SK-N-MC (cell line): ENCODE data around the gene SDK2.

Source experiments
- DNase-seq: peaks from one replicate; pipeline ENCODE4 v3.0.0-alpha.2; 2011; ENCODE audit warnings: low read depth, low spot score
- H3K27ac ChIP-seq: fragments of 200-600 bp; sonication (generic); 2 replicates; pipeline ENCODE4 v1.5.1; 2016; ENCODE audit warnings: mixed run types
- H3K36me3 ChIP-seq: fragments of 200-600 bp; sonication (generic); 2 replicates; pipeline ENCODE4 v1.6.1; 2017; ENCODE audit warnings: antibody characterized with exemption, low read length, mixed read lengths; ENCODE audit not compliant: insufficient read depth
- H3K4me3 ChIP-seq: fragments of 200-600 bp; sonication (generic); 2 replicates; pipeline ENCODE4 v1.5.1; 2016
- H3K9ac ChIP-seq: fragments of 200-600 bp; sonication (generic); 2 replicates; pipeline ENCODE4 v1.8.0; 2017; ENCODE audit warnings: mixed run types, mixed read lengths; ENCODE audit not compliant: insufficient read length
- H3K9me3 ChIP-seq: fragments of 200-600 bp; sonication (generic); 2 replicates; pipeline ENCODE4 v1.6.1; 2017; ENCODE audit warnings: low read depth, mild to moderate bottlenecking, antibody characterized with exemption, low read length, moderate library complexity, mixed read lengths
- EZH2 ChIP-seq: fragments of 200-600 bp; sonication (generic); IDR thresholded peaks from one replicate; pipeline ENCODE4 v1.6.1; 2017; ENCODE audit warnings: antibody characterized with exemption
- FOXP2 ChIP-seq: optimal IDR thresholded peaks from 2 replicates; pipeline ENCODE3; 2011; ENCODE audit warnings: mild to moderate bottlenecking, moderate library complexity; ENCODE audit not compliant: insufficient read depth; ENCODE audit errors: extremely low read length, control extremely low read depth
- POLR2AphosphoS5 ChIP-seq: IDR thresholded peaks from 2 replicates; pipeline ENCODE4 v1.6.1; 2012; ENCODE audit warnings: mild to moderate bottlenecking, low read depth, low read length, borderline replicate concordance

The SDK2 gene

DNA sequence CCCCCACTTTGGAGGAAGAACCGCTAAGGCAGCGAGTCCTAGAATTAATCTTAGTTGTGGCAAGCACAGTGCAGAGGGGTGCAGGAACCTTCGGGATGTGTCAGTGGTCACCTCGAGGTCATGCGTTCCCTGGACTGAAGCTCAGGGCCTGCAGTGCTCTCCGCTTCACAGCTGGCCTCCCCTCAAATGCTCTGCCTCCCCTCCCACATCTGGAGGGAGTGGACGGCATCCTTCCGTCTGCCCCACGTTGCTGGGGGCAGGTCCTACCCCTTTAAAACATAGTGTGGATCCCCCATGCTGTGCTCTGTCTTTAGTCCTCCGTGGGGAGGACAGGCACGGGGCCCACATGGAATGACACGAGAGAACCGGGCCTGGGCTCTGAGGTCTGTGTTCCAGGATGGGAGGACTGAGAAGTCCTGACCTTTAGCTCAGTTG, 232.9 kb downstream of the SDK2 start:
- TF ChIP-seq FOXP2 (no peak), EZH2 (no peak), POLR2AphosphoS5 (no peak)
- Histone ChIP-seq H3K9ac (no peak overlapping the region), H3K36me3 (no peaks in the 10 kb centered on the region), H3K9me3 (no peaks in the 10 kb centered on the region), H3K4me3 (no peak overlapping the region), H3K27ac (no peak overlapping the region)
- DNase-seq, result no peak

DNA sequence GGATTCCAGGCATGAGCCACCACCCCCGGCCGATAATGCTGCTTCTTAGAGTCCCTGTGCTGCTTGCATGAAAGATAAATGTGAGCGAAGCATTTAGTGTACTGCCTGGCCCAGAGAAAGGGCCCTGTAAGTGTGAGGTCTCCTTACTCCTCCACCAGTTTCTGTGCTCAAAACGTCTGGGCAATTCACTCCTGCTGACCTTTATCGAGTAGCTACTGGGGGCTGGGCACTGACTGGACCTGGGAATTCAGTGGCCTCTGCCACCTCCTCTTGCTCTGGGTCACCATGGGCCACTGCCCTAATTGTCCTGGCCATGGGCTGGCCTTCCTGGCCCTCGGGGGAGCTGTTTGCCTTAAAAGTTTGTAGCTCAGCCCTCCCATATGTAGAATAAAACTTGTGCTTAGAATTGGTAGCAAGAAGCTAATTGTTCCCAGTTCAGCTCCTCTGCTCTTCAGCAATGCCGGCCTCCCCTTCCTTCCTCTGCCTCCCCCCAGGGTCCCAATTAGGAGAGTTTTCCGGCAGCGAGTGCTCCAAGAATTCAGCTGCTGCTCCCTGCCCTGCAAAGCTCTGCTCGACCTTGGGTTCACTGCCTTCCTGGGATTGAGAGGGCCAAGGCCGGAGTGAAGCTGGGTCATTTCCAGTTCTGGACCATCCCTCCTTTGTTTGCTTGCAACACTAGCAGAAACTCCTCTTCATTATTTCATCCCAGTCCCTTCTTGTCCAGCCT, 233.5 kb downstream of the SDK2 start:
- DNase-seq, result no peak

DNA sequence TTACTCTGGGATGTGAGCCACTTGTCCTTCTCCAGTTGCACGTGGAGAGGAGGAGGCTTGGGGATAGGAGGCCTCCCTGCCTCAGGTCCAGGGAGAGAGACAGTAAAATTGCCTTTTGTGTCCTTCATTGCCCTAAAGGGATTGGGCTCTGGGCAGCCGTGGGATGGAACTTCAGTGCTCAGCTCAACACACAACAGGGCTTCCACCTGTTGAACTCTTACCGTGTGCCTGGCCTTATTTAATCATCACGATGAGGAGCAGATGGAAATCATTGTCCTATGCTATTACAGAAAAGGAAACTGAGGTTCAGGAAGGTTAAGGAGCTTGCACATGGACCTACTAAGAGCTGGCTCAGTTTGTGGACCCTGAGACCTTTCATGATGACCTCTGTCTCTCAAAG, 240.0 kb downstream of the SDK2 start:
- no peak for TF ChIP-seq EZH2
- no peak for TF ChIP-seq FOXP2
- Histone ChIP-seq H3K4me3 (no peak overlapping the region), H3K9ac (no peak overlapping the region), H3K36me3 (no peaks in the 10 kb centered on the region), H3K9me3 (no peaks in the 10 kb centered on the region), H3K27ac (no peak overlapping the region)
- no peak for DNase-seq

More for the DNA sequence above, 233.5 kb downstream of the SDK2 start:
- H3K36me3 ChIP-seq, result no peaks in the 10 kb centered on the region
- no peak overlapping the region for H3K4me3 ChIP-seq
- no peaks in the 10 kb centered on the region for H3K9me3 ChIP-seq
- no peak for TF ChIP-seq FOXP2
- no peak for TF ChIP-seq EZH2
- TF ChIP-seq POLR2AphosphoS5, result no peak
- H3K9ac ChIP-seq, result no peak overlapping the region
- no peak overlapping the region for H3K27ac ChIP-seq

DNA sequence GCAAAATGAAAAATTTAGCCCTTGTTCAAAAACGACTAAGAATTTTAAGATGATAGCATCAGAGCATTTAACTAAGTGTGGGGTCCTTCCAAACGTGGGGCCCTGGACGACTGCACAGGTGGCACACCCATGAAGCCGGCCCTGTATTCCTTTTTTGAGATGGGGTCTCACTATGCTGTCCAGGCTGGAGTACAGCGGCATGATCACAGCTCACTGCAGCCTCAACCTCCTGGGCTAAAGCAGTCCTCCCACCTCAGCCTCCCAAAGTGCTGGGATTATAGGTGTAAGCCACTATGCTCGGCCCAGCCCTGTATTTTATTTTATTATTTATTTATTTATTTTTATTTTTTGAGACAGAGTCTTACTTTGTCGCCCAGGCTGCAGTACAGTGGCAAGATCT, 241.8 kb downstream of the SDK2 start:
- no peak overlapping the region for H3K4me3 ChIP-seq
- H3K27ac ChIP-seq, result no peak overlapping the region
- no peak overlapping the region for H3K9ac ChIP-seq
- no peak for TF ChIP-seq POLR2AphosphoS5
- no peak for TF ChIP-seq EZH2
- no peak for TF ChIP-seq FOXP2
- no peaks in the 10 kb centered on the region for H3K9me3 ChIP-seq
- no peaks in the 10 kb centered on the region for H3K36me3 ChIP-seq
- DNase-seq, result no peak

DNA sequence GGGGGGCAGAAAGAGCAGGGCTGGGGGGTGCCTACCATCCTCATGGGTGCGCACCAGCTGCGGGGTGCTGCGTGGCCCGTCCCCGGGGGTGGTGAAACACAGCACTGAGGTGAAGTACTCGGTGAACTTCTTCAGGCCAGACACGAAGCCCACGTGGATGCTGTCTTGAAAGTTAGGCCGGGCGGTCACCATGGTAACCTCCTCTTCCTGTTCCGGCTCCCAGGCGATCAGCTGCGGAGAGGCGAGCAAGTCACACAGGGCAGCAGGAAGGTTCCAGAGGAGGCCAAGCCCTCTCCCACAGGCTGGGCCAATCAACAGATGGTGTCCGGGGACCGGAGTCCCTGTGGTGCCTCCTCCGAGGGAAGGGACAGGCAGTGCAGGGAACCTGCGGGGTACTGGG, 242.3 kb downstream of the SDK2 start:
- no peaks in the 10 kb centered on the region for H3K36me3 ChIP-seq

DNA sequence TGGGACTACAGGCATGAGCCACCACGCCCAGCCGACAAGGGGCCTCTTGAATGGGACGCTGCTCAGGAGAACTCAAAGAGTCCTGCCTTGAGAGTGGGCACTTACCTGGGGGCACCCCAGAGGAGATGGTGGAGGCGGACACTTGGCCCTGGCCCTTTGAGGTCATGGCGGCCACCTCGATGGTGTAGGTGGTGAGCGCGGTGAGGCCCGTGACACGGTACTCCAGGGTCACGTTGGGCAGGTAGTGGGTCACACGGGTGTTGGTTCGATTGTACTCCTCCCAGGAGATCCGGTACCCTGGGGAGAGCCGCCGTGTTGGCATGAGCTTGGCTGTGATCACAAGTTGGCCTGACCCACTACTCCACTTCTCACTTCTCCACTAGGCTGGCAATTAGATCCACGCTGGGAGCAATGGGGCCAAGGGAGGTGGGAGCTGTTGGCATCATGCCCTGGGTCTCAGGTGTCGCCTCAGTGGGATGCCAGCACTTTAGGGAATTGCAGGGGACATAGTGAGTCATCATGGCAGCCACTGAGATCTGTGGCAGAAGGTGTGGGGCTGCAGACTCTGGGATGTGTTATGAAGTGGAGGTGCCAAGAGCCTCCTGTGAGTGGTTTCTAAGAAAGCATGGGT, 243.2 kb downstream of the SDK2 start:
- TF ChIP-seq EZH2, result no peak
- Histone ChIP-seq H3K36me3 (no peaks in the 10 kb centered on the region), H3K27ac (no peak overlapping the region), H3K9ac (no peak overlapping the region), H3K4me3 (no peak overlapping the region), H3K9me3 (no peaks in the 10 kb centered on the region)
- DNase-seq, result no peak

More for the DNA sequence above, 242.3 kb downstream of the SDK2 start:
- no peak overlapping the region for H3K4me3 ChIP-seq
- no peak for DNase-seq
- H3K27ac ChIP-seq, result no peak overlapping the region
- no peak overlapping the region for H3K9ac ChIP-seq
- no peak for TF ChIP-seq EZH2
- no peak for TF ChIP-seq POLR2AphosphoS5
- TF ChIP-seq FOXP2, result no peak
- no peaks in the 10 kb centered on the region for H3K9me3 ChIP-seq

DNA sequence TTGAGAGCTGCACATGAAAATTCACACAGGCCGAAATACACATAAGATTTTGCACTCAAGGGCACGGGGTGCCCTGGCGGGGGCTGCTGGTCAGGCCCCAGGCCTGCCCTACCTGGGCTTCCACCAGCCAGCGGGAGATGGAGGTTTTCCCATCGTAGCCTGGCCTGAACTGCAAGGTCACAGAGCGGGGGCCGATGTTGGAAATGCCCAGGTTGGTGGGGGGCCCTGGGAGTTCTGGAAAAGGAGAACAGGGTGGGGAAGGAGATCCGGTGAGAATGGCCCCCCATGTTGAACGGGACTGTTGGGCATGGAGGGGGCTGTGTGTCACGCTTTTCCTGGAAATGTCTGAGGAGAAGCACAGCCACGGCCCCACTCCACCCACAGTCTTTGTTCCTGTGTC, 245.2 kb downstream of the SDK2 start:
- Histone ChIP-seq H3K36me3 (no peaks in the 10 kb centered on the region), H3K4me3 (no peak overlapping the region), H3K9ac (no peak overlapping the region), H3K9me3 (no peaks in the 10 kb centered on the region), H3K27ac (no peak overlapping the region)
- TF ChIP-seq EZH2 (no peak), POLR2AphosphoS5 (no peak), FOXP2 (no peak)
- no peak for DNase-seq

DNA sequence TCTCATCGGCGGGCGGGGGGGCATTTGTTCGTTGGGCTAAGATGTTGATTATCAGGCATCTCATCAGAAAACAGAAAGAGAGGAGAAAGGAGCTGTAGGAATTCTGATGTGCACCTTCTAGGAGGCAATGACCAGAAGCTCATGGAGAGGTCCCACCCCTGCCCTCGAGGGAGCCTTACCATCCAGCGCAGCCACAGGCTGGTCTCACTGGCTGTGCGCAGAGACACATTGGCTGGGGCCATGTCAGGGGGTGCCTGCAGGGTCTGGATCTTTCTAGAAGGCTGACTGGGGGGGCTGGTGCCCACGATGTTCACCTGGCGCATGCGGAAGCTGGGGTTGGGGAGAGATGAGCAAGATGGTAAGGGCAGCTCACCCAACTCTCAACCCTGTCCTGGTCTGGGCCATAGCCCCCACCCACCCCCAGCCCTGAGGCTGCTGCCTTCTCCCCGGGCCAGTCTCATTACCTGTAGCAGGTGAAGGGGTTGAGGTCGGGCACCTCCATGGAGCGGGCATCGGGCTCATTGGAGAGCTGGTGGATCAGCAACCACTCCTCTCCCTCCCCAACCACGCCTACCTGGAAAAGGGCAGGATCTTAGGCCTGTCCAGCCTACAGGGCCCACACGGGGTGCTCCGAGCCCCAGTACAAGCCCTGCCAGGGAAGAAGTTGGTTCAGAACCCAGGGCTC, 246.2 kb downstream of the SDK2 start:
- no peak overlapping the region for H3K9ac ChIP-seq
- no peak overlapping the region for H3K27ac ChIP-seq
- no peaks in the 10 kb centered on the region for H3K9me3 ChIP-seq
- H3K4me3 ChIP-seq, result no peak overlapping the region
- no peak for DNase-seq
- no peaks in the 10 kb centered on the region for H3K36me3 ChIP-seq
- TF ChIP-seq EZH2 (no peak), FOXP2 (no peak), POLR2AphosphoS5 (no peak)

DNA sequence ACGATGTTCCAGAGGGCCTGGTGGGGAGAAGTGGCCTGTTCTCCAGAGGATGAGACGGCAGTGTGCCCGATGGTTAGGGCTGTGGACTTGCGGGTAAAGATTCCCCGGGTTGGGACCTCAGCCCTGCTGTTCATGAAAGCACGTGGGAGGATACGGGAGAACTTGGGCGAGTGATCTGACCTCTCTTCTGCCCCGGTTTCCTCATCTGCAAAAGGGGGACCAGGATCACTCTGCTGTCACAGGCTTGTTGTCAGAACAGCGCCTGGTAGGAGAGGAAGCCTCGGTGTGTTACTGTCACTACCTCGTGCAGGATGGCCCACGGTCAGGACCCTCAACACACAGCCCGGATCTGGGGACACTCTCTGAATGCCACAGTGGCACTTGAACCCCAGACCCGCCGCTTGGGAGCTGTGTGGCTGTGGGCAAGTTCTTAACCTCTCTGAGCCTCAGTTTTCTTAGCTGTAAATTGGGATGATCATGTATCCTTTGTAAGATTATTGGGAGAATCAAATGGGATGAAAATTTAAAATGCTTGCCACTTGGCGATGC, 246.9 kb downstream of the SDK2 start:
- no peak for TF ChIP-seq POLR2AphosphoS5
- no peak for TF ChIP-seq FOXP2
- TF ChIP-seq EZH2, result no peak
- Histone ChIP-seq H3K27ac (no peak overlapping the region), H3K9ac (no peak overlapping the region), H3K4me3 (no peak overlapping the region), H3K36me3 (no peaks in the 10 kb centered on the region), H3K9me3 (no peaks in the 10 kb centered on the region)
- DNase-seq, result no peak
